ENCODE data around the gene HDAC1.
"Not testable (repeated sequence)": the region's sequence is repeated elsewhere in the genome, so short reads cannot be mapped to it uniquely, and the experiment has no call there.

The HDAC1 gene

GRCh38 chr1:32274646-32275340, 17.1 kb upstream of the HDAC1 start:
- Histone ChIP-seq H3K79me2 (no peaks in the 10 kb centered on the region), H3K27me3 (ENCODE audit: control insufficient read depth, insufficient read depth, low read length) (no peaks in the 10 kb centered on the region), H3K4me2 (ENCODE audit: low read length) (no peak overlapping the region), H3K4me1 (no peaks in the 10 kb centered on the region), H2AFZ (no peak overlapping the region), H3K36me3 (ENCODE audit: control insufficient read depth, insufficient read depth, low read length) (no peaks in the 10 kb centered on the region), H3K9ac (no peak overlapping the region), H3K27ac (no peak overlapping the region), H3K9me3 (ENCODE audit: control insufficient read depth, low read length) (no peaks in the 10 kb centered on the region), H3K4me3 (ENCODE audit: low read depth, low read length) (no peak overlapping the region)
- no peak for TF ChIP-seq CTCF (IDR thresholded peaks at IDR 0.05)

- Histone ChIP-seq H3K4me2 (ENCODE audit: low read length) (no peak overlapping the region), H3K36me3 (ENCODE audit: control insufficient read depth, insufficient read depth, low read length) (no peaks in the 10 kb centered on the region), H3K9ac (no peak overlapping the region), H3K4me1 (no peaks in the 10 kb centered on the region), H3K27me3 (ENCODE audit: control insufficient read depth, insufficient read depth, low read length) (no peaks in the 10 kb centered on the region), H3K4me3 (ENCODE audit: low read depth, low read length) (no peak overlapping the region), H3K79me2 (no peaks in the 10 kb centered on the region), H3K27ac (no peak overlapping the region), H3K9me3 (ENCODE audit: control insufficient read depth, low read length) (no peaks in the 10 kb centered on the region), H2AFZ (no peak overlapping the region)
- no peak for TF ChIP-seq CTCF (IDR thresholded peaks at IDR 0.05)
These were observed 16.5 kb upstream of the HDAC1 start for GRCh38 chr1:32275424-32275823.

GRCh38 chr1:32276032-32276782, 15.7 kb upstream of the HDAC1 start:
- Histone ChIP-seq H3K79me2 (no peaks in the 10 kb centered on the region), H3K27ac (no peak overlapping the region), H3K36me3 (ENCODE audit: control insufficient read depth, insufficient read depth, low read length) (no peaks in the 10 kb centered on the region), H3K4me2 (ENCODE audit: low read length) (no peak overlapping the region), H2AFZ (no peak overlapping the region), H3K27me3 (ENCODE audit: control insufficient read depth, insufficient read depth, low read length) (no peaks in the 10 kb centered on the region), H3K4me1 (no peaks in the 10 kb centered on the region), H3K9me3 (ENCODE audit: control insufficient read depth, low read length) (no peaks in the 10 kb centered on the region), H3K4me3 (ENCODE audit: low read depth, low read length) (no peak overlapping the region), H3K9ac (no peak overlapping the region)
- TF ChIP-seq CTCF (IDR thresholded peaks at IDR 0.05), result no peak

- not testable (repeated sequence) for H3K9ac ChIP-seq; H3K9me3 ChIP-seq (ENCODE audit: control insufficient read depth, low read length); H3K4me2 ChIP-seq (ENCODE audit: low read length); H3K36me3 ChIP-seq (ENCODE audit: control insufficient read depth, insufficient read depth, low read length); H3K27me3 ChIP-seq (ENCODE audit: control insufficient read depth, insufficient read depth, low read length); H3K27ac ChIP-seq; H3K79me2 ChIP-seq; H3K4me1 ChIP-seq; H2AFZ ChIP-seq; H3K4me3 ChIP-seq (ENCODE audit: low read depth, low read length)
These were observed 7.1 kb upstream of the HDAC1 start for GRCh38 chr1:32284777-32285176.

GRCh38 chr1:32285658-32286057, 6.2 kb upstream of the HDAC1 start:
- no peak overlapping the region for H3K27ac ChIP-seq
- TF ChIP-seq CTCF (IDR thresholded peaks at IDR 0.05), result no peak
- no peaks in the 10 kb centered on the region for H3K36me3 ChIP-seq (ENCODE audit: control insufficient read depth, insufficient read depth, low read length)

More at GRCh38 chr1:32285658-32286057, 6.2 kb upstream of the HDAC1 start:
- Histone ChIP-seq H3K27me3 (ENCODE audit: control insufficient read depth, insufficient read depth, low read length) (no peaks in the 10 kb centered on the region), H3K9ac (no peak overlapping the region), H3K4me2 (ENCODE audit: low read length) (no peak overlapping the region), H3K9me3 (ENCODE audit: control insufficient read depth, low read length) (no peaks in the 10 kb centered on the region), H3K4me1 (no peaks in the 10 kb centered on the region), H3K79me2 (no peaks in the 10 kb centered on the region), H3K4me3 (ENCODE audit: low read depth, low read length) (no peak overlapping the region), H2AFZ (no peak overlapping the region)

Data from parathyroid adenoma (tissue), 2 donors.